SU-DHL-6 (cell line): ENCODE measurements around the gene GPR68.
"Not testable (repeated sequence)": the region's sequence is repeated elsewhere in the genome, so short reads cannot be mapped to it uniquely, and the experiment has no call there.

Experiments used
- H2AFZ ChIP-seq: fragments of 200-600 bp; sonication (generic); 2 replicates; pipeline ENCODE4 v1.6.1; 2014; ENCODE audit warnings: low read depth, mild to moderate bottlenecking, moderate library complexity, mixed read lengths, antibody characterized with exemption, low read length; ENCODE audit not compliant: severe bottlenecking
- H3F3A ChIP-seq: fragments of 200-600 bp; shearing (Covaris generic); 2 replicates; pipeline ENCODE4 v1.6.0; 2016; ENCODE audit warnings: antibody characterized with exemption, mild to moderate bottlenecking; ENCODE audit not compliant: insufficient read depth
- H3K27ac ChIP-seq: fragments of 200-600 bp; sonication (generic); 2 replicates; pipeline ENCODE4 v1.5.1; 2016; ENCODE audit warnings: low read depth, mild to moderate bottlenecking, low read length, moderate library complexity, mixed read lengths
- H3K27me3 ChIP-seq: fragments of 200-600 bp; sonication (generic), shearing (Covaris generic); 2 replicates; pipeline ENCODE4 v1.6.0; 2014; ENCODE audit warnings: mild to moderate bottlenecking, low read length
- H3K36me3 ChIP-seq: fragments of 200-600 bp; sonication (generic); 2 replicates; pipeline ENCODE4 v1.6.1; 2014; ENCODE audit warnings: mild to moderate bottlenecking, low read length, mixed read lengths
- H3K4me2 ChIP-seq: fragments of 300-600, 200-600 bp; shearing (Covaris generic), sonication (generic); 2 replicates; pipeline ENCODE4 v1.6.0; 2014; ENCODE audit warnings: low read length, low read depth, mild to moderate bottlenecking; ENCODE audit not compliant: poor library complexity, severe bottlenecking
- H3K4me3 ChIP-seq: fragments of 200-600 bp; sonication (generic); 2 replicates; pipeline ENCODE4 v1.5.1; 2014; ENCODE audit warnings: antibody characterized with exemption, low read length, mild to moderate bottlenecking, mixed read lengths; ENCODE audit not compliant: insufficient read depth, poor library complexity, severe bottlenecking
- H3K79me2 ChIP-seq: fragments of 200-600 bp; sonication (generic); 2 replicates; pipeline ENCODE4 v1.6.1; 2014; ENCODE audit warnings: mild to moderate bottlenecking, low read length, moderate library complexity; ENCODE audit not compliant: insufficient read depth
- H3K9ac ChIP-seq: fragments of 200-600 bp; sonication (generic); 2 replicates; pipeline ENCODE4 v1.7.0; 2014; ENCODE audit warnings: mild to moderate bottlenecking, low read length
- H3K9me2 ChIP-seq: fragments of 200-600 bp; sonication (generic); replicated peaks from 2 replicates; pipeline ENCODE4 v1.6.1; 2014; ENCODE audit warnings: low read length; ENCODE audit not compliant: insufficient read depth
- H3K9me3 ChIP-seq: fragments of 200-600 bp; sonication (generic); 2 replicates; pipeline ENCODE4 v1.6.1; 2014; ENCODE audit warnings: low read length, mixed read lengths; ENCODE audit not compliant: insufficient read depth
- H4K20me1 ChIP-seq: fragments of 200-600 bp; sonication (generic); 2 replicates; pipeline ENCODE4 v1.6.1; 2014; ENCODE audit warnings: low read depth, mild to moderate bottlenecking, antibody characterized with exemption, low read length, moderate library complexity, mixed read lengths
- EZH2phosphoT487 ChIP-seq: fragments of 200-600 bp; sonication (generic), shearing (Covaris generic); conservative IDR thresholded peaks from 2 replicates; pipeline ENCODE4 v1.6.1; 2018; ENCODE audit warnings: mild to moderate bottlenecking, antibody characterized with exemption, low read length, moderate library complexity, mixed read lengths
- TF ChIP-seq, protein P1 (sequence below): fragments of 200-600 bp; sonication (generic); IDR thresholded peaks from one replicate; pipeline ENCODE4 v1.5.1; 2017; ENCODE audit warnings: antibody characterized with exemption, mild to moderate bottlenecking, low read length, moderate library complexity; ENCODE audit not compliant: insufficient read depth, poor library complexity, severe bottlenecking

GPR68 gene

GRCh38 chr14:91202234-91202974, 42.1 kb downstream of the GPR68 start:
- no peaks in the 10 kb centered on the region for H3K9me2 ChIP-seq

GRCh38 chr14:91200802-91201201, 43.7 kb downstream of the GPR68 start:
- not testable (repeated sequence) for H3K9me3 ChIP-seq, H3K4me3 ChIP-seq, H3K4me2 ChIP-seq, H3K36me3 ChIP-seq, H3K9me2 ChIP-seq, H3K27ac ChIP-seq, H3K79me2 ChIP-seq, H3F3A ChIP-seq, H3K9ac ChIP-seq, H3K27me3 ChIP-seq, H2AFZ ChIP-seq, H4K20me1 ChIP-seq

More at GRCh38 chr14:91202234-91202974, 42.1 kb downstream of the GPR68 start:
- Histone ChIP-seq H3K79me2 (no peaks in the 10 kb centered on the region), H2AFZ (no peak overlapping the region), H3K27me3 (no peaks in the 10 kb centered on the region), H4K20me1 (no peaks in the 10 kb centered on the region), H3K27ac (no peak overlapping the region), H3K4me3 (no peak overlapping the region), H3K9ac (no peak overlapping the region), H3K9me3 (no peaks in the 10 kb centered on the region), H3K4me2 (no peak overlapping the region), H3K36me3 (peaks cover 3% of the 10 kb centered on the region), H3F3A (no peaks in the 10 kb centered on the region)
- no peak for TF ChIP-seq EZH2phosphoT487
- TF ChIP-seq, protein P1, sequence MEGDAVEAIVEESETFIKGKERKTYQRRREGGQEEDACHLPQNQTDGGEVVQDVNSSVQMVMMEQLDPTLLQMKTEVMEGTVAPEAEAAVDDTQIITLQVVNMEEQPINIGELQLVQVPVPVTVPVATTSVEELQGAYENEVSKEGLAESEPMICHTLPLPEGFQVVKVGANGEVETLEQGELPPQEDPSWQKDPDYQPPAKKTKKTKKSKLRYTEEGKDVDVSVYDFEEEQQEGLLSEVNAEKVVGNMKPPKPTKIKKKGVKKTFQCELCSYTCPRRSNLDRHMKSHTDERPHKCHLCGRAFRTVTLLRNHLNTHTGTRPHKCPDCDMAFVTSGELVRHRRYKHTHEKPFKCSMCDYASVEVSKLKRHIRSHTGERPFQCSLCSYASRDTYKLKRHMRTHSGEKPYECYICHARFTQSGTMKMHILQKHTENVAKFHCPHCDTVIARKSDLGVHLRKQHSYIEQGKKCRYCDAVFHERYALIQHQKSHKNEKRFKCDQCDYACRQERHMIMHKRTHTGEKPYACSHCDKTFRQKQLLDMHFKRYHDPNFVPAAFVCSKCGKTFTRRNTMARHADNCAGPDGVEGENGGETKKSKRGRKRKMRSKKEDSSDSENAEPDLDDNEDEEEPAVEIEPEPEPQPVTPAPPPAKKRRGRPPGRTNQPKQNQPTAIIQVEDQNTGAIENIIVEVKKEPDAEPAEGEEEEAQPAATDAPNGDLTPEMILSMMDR, result no peak

GRCh38 chr14:91197631-91198030, 46.9 kb downstream of the GPR68 start:
- TF ChIP-seq EZH2phosphoT487, result no peak
- TF ChIP-seq, protein P1, result no peak
- no peaks in the 10 kb centered on the region for H4K20me1 ChIP-seq
- no peaks in the 10 kb centered on the region for H3K9me3 ChIP-seq
- no peaks in the 10 kb centered on the region for H3K36me3 ChIP-seq
- H2AFZ ChIP-seq, result no peak overlapping the region
- no peaks in the 10 kb centered on the region for H3K79me2 ChIP-seq
- H3K9me2 ChIP-seq, result no peaks in the 10 kb centered on the region
- H3K9ac ChIP-seq, result no peak overlapping the region
- H3K4me2 ChIP-seq, result no peak overlapping the region
- no peak overlapping the region for H3K27ac ChIP-seq
- H3K27me3 ChIP-seq, result no peaks in the 10 kb centered on the region
- H3K4me3 ChIP-seq, result no peak overlapping the region
- H3F3A ChIP-seq, result no peaks in the 10 kb centered on the region

DNA sequence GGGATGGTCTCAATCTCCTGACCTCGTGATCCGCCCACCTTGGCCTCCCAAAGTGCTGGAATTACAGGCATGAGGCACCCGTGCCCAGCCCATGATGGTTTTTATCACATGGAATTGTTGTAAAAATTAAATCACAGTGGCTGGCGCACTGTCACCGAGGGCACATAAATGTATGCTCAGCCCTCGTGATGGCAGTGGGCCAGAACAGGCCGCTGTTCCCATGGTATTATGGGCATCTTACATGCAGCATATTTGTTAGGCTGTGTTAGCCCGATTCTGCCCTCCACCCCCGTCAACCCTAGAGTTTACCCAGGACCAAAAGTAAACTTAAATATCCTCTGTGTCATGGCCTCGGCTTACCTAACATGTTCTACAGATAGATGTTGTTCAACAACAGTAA, 48.6 kb downstream of the GPR68 start:
- H2AFZ ChIP-seq, result no peak overlapping the region
- no peaks in the 10 kb centered on the region for H3K79me2 ChIP-seq
- H3K27me3 ChIP-seq, result no peaks in the 10 kb centered on the region
- no peaks in the 10 kb centered on the region for H3F3A ChIP-seq
- no peaks in the 10 kb centered on the region for H3K9me2 ChIP-seq
- no peak overlapping the region for H3K9ac ChIP-seq
- no peak overlapping the region for H3K27ac ChIP-seq
- H3K36me3 ChIP-seq, result no peaks in the 10 kb centered on the region
- no peak overlapping the region for H3K4me2 ChIP-seq
- TF ChIP-seq, protein P1, result no peak
- TF ChIP-seq EZH2phosphoT487, result no peak
- H4K20me1 ChIP-seq, result no peaks in the 10 kb centered on the region
- H3K4me3 ChIP-seq, result no peak overlapping the region
- no peaks in the 10 kb centered on the region for H3K9me3 ChIP-seq
